Sigmoid colon (tissue), 7 donors: Measurements from ENCODE around the gene NFATC1. TPM values are rescaled to one million over a fixed set of nuclear protein-coding genes. Genes with fewer than 3 reads are reported as not detected.

Experiments
- DNase-seq: peaks from one replicate; pipeline ENCODE4 v3.0.0-alpha.2; 2019
- H3K27ac ChIP-seq, 4 donors: fragments of 200-600 bp; sonication (generic); one replicate each; pipeline ENCODE4 v1.5.1; 2016 to 2019; ENCODE audit warnings: mild to moderate bottlenecking in 1 of 4
- H3K27me3 ChIP-seq, 3 donors: fragments of 200-600 bp; sonication (generic); one replicate each; pipeline ENCODE4 v1.5.1; 2019; ENCODE audit warnings: mild to moderate bottlenecking in 1 of 3
- H3K36me3 ChIP-seq, 4 donors: fragments of 200-600 bp; sonication (generic); one replicate each; pipeline ENCODE4 v1.5.1; 2016 to 2019
- H3K4me1 ChIP-seq, 4 donors: fragments of 200-600 bp; sonication (generic); one replicate each; pipeline ENCODE4 v1.5.1; 2017 to 2019
- H3K4me3 ChIP-seq, 4 donors: fragments of 200-600 bp; sonication (generic); one replicate each; pipeline ENCODE4 v1.5.1; 2017 to 2019; ENCODE audit warnings: mild to moderate bottlenecking in 2 of 4, moderate library complexity in 1 of 4
- H3K9me3 ChIP-seq, 4 donors: fragments of 200-600 bp in 3 of 4; sonication (generic) in 3 of 4; one replicate each; pipeline versions ENCODE4 v1.5.1 to v1.6.1; 2013 to 2019
- EP300 ChIP-seq, 4 donors: sonication (generic); formaldehyde crosslinking; IDR thresholded peaks; one replicate each; pipeline ENCODE4 v1.6.1; 2017; ENCODE audit warnings: antibody characterized with exemption in 4 of 4
- POLR2A ChIP-seq, 2 donors: fragments of 450-650 bp; IDR thresholded peaks; one replicate each; pipeline ENCODE4 v1.6.1; 2016; ENCODE audit warnings: antibody characterized with exemption in 2 of 2, mild to moderate bottlenecking in 2 of 2, moderate library complexity in 2 of 2
- POLR2AphosphoS5 ChIP-seq, 4 donors: sonication (generic); formaldehyde crosslinking; IDR thresholded peaks; one replicate each; pipeline ENCODE4 v1.6.1; 2017; ENCODE audit warnings: antibody characterized with exemption in 4 of 4
- WGBS, 2 donors: extraction: QIAGEN DNeasy Blood & Tissue Kit; methylation state at CpG; one replicate each; pipeline ENCODE4 v1.1.7; 2013; 5-methylcytosine and 5-hydroxymethylcytosine counted together
- intact Hi-C: fragments of 100-400 bp; cut with DNase I; formaldehyde crosslinking; loops from one replicate; pipeline ENCODE4 v1.15.1; 2023
- polyA plus RNA-seq, 3 donors: library from polyadenylated mRNA; stranded (reverse); fragments of 200-250 nt; gene quantifications; one replicate each; pipeline ENCODE4 v1.2.3, GENCODE V29; 2013
- total RNA-seq, 4 donors: library from RNA; depleted of rRNA; stranded (reverse); fragments of >200 nt; gene quantifications; one replicate each; pipeline ENCODE4 v1.1.0, GENCODE V29; 2016
- TF ChIP-seq, protein P1 (sequence below), 4 experiments: fragments of 450-650 bp in 3 of 4; fragments of 200-600 bp in 1 of 4; IDR thresholded peaks; one replicate each; pipeline ENCODE4 v1.5.1; 2016 to 2019; ENCODE audit warnings: antibody characterized with exemption in 4 of 4, mild to moderate bottlenecking in 3 of 4, moderate library complexity in 2 of 4
- donor health status: healthy with polysubstance abuse.
- donor health status: Bipolar disorder and iron deficiency.
- donor health status: healthy.

Gene NFATC1
- total and polyA plus RNA-seq, 7 donors, result 1.6 to 13.8 (median 10.7) TPM

- 90 to 91% methylated on average over 18 to 20 of the region's 20 CpGs for WGBS, 2 donors
- intact Hi-C loops, result no loop called here
- no peak for DNase-seq
- Histone ChIP-seq H3K36me3 (no peaks in the 10 kb centered on the region), H3K27me3 (peaks cover 0 to 5% (median 0%) of the 10 kb centered on the region in 3 donors), H3K9me3 (no peaks in the 10 kb centered on the region), H3K4me3 (no peak overlapping the region), H3K27ac (no peak overlapping the region), H3K4me1 (no peaks in the 10 kb centered on the region)
- TF ChIP-seq, protein P1, sequence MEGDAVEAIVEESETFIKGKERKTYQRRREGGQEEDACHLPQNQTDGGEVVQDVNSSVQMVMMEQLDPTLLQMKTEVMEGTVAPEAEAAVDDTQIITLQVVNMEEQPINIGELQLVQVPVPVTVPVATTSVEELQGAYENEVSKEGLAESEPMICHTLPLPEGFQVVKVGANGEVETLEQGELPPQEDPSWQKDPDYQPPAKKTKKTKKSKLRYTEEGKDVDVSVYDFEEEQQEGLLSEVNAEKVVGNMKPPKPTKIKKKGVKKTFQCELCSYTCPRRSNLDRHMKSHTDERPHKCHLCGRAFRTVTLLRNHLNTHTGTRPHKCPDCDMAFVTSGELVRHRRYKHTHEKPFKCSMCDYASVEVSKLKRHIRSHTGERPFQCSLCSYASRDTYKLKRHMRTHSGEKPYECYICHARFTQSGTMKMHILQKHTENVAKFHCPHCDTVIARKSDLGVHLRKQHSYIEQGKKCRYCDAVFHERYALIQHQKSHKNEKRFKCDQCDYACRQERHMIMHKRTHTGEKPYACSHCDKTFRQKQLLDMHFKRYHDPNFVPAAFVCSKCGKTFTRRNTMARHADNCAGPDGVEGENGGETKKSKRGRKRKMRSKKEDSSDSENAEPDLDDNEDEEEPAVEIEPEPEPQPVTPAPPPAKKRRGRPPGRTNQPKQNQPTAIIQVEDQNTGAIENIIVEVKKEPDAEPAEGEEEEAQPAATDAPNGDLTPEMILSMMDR (IDR thresholded peaks at IDR 0.05), result no peak
- TF ChIP-seq POLR2A (IDR thresholded peaks at IDR 0.05) (no peak), EP300 (IDR thresholded peaks at IDR 0.05) (no peak)
These were observed 153.9 kb downstream of the NFATC1 start for GRCh38 chr18:79549638-79550000.

DNA sequence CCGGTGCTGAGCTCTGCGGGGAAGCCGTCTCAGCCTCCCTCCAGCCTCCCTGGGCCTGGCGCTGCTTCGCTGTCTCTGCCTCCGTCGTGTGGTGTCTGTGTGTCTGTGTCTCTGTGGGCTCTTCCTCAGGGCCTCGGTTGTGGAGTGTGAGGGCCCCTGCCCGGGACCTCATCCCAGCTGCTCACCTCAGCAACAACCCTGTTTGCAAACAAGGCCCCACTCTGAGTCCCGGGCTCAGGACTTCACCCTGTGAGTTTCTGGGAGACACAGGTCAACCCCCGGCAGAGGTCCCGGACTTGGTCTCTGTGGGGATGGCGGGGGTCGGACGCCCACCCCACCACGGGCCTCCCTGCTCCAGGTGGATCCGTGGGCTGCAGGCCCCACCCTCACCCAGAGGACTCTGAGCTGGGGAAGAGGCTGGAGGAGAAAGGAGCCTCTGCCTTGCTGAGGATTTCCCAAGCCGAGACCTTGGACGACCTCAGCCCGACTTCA lies 156.5 kb downstream of the NFATC1 start:
- no peak for DNase-seq
- Histone ChIP-seq H3K4me3 (no peak overlapping the region), H3K36me3 (no peaks in the 10 kb centered on the region), H3K27ac (no peak overlapping the region), H3K4me1 (no peaks in the 10 kb centered on the region), H3K9me3 (no peaks in the 10 kb centered on the region), H3K27me3 (peaks cover 0 to 3% (median 0%) of the 10 kb centered on the region in 3 donors)
- TF ChIP-seq, protein P1 (IDR thresholded peaks at IDR 0.05), result no peak
- no peak for TF ChIP-seq EP300 (IDR thresholded peaks at IDR 0.05)
- TF ChIP-seq POLR2A (IDR thresholded peaks at IDR 0.05), result no peak
- no peak for TF ChIP-seq POLR2AphosphoS5 (IDR thresholded peaks at IDR 0.05)
- intact Hi-C loops, result no loop called here
- 87 to 91% methylated on average over 20 of the region's 20 CpGs for WGBS, 2 donors

DNA sequence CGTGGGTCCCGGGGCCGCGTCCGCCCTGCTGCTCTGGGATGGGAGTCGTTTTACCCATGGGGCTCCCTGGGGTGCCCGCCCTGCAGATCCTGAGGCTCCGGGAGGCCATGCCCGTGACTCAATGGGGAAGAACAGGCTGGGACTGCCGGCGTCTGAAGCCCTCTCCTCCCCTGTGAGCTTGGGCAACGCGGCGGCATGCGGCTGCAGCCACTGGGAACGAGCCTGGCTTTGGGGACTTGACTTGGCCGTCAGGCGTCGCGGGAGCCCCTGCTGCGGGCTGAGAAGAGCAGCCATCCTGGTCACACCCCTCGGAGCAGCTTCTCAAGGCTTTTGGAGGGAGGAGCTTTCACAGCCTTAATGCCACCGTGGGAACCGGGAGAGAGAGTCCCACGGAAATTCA lies 157.0 kb downstream of the NFATC1 start:
- DNase-seq, result no peak
- no peak for TF ChIP-seq EP300 (IDR thresholded peaks at IDR 0.05)
- Histone ChIP-seq H3K27ac (no peak overlapping the region), H3K27me3 (no peaks in the 10 kb centered on the region), H3K9me3 (no peaks in the 10 kb centered on the region), H3K36me3 (no peaks in the 10 kb centered on the region), H3K4me1 (no peaks in the 10 kb centered on the region), H3K4me3 (no peak overlapping the region)
- WGBS, 2 donors, result 85 to 86% methylated on average over 25 of the region's 25 CpGs
- intact Hi-C loops, result no loop called here

DNA sequence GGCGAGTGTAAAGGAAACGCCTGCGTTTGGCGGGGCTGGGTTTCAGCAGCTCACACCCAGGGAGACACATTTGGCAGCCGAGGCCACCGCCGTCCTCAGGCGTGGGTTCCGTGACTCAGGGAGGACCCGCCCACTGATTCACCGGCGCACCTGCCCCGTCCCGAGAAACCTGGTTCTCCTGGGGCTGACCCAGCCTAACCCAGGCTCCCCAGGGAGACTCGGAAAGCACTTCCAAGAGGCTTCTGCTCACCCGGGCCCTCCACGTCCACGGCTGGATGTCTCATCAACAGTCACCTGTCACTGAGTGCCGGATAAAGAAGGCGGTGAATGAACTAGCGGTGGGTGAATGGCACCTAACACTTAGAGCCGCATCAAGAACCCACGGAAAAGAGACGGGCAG lies 157.4 kb downstream of the NFATC1 start:
- no peaks in the 10 kb centered on the region for H3K9me3 ChIP-seq
- H3K27me3 ChIP-seq, result no peaks in the 10 kb centered on the region
- no peaks in the 10 kb centered on the region for H3K4me1 ChIP-seq
- 82 to 91% methylated on average over 24 of the region's 24 CpGs for WGBS, 2 donors
- H3K4me3 ChIP-seq, result no peak overlapping the region
- intact Hi-C loops, result no loop called here
- no peak overlapping the region for H3K27ac ChIP-seq
- TF ChIP-seq, protein P1 (IDR thresholded peaks at IDR 0.05), result no peak
- TF ChIP-seq EP300 (IDR thresholded peaks at IDR 0.05), result no peak
- no peak for TF ChIP-seq POLR2AphosphoS5 (IDR thresholded peaks at IDR 0.05)
- no peak for TF ChIP-seq POLR2A (IDR thresholded peaks at IDR 0.05)
- DNase-seq, result peak; percentile 61
- H3K36me3 ChIP-seq, result no peaks in the 10 kb centered on the region

- intact Hi-C loops, result no loop called here
- DNase-seq, result no peak
- no peaks in the 10 kb centered on the region for H3K9me3 ChIP-seq
- H3K4me1 ChIP-seq, result no peaks in the 10 kb centered on the region
- 91 to 94% methylated on average over 25 of the region's 25 CpGs for WGBS, 2 donors
- no peak overlapping the region for H3K4me3 ChIP-seq
- TF ChIP-seq EP300 (IDR thresholded peaks at IDR 0.05), result no peak
- TF ChIP-seq POLR2A (IDR thresholded peaks at IDR 0.05), result no peak
- TF ChIP-seq, protein P1 (IDR thresholded peaks at IDR 0.05), result no peak
- TF ChIP-seq POLR2AphosphoS5 (IDR thresholded peaks at IDR 0.05), result no peak
- H3K27ac ChIP-seq, result no peak overlapping the region
- no peaks in the 10 kb centered on the region for H3K36me3 ChIP-seq
- H3K27me3 ChIP-seq, result no peaks in the 10 kb centered on the region
These were observed 158.0 kb downstream of the NFATC1 start for GRCh38 chr18:79553696-79554095.
